Right atrium auricular region (tissue), 2 donors: ENCODE measurements around the gene TMPRSS3. TPM values are rescaled to one million over a fixed set of nuclear protein-coding genes. Genes with fewer than 3 reads are reported as not detected.
"Not testable (repeated sequence)": the region's sequence is repeated elsewhere in the genome, so short reads cannot be mapped to it uniquely, and the experiment has no call there.

Experiments used
- DNase-seq: peaks from one replicate; pipeline ENCODE4 v3.0.0-alpha.2; 2019; ENCODE audit warnings: low spot score
- H3K27ac ChIP-seq, 2 donors: fragments of 200-600 bp; sonication (generic); 1 replicate in 1 of 2; 2 replicates in 1 of 2; pipeline ENCODE4 v1.5.1; 2016 to 2019
- H3K27me3 ChIP-seq, 2 donors: fragments of 200-600 bp; sonication (generic); one replicate each; pipeline versions ENCODE4 v1.5.1 to v1.6.0; 2017 to 2019
- H3K36me3 ChIP-seq: fragments of 200-600 bp; sonication (generic); one replicate; pipeline ENCODE4 v1.5.1; 2016
- H3K4me1 ChIP-seq, 2 donors: fragments of 200-600 bp; sonication (generic); one replicate each; pipeline versions ENCODE4 v1.5.1 to v1.6.0; 2017 to 2019
- H3K4me3 ChIP-seq, 2 donors: fragments of 200-600 bp; sonication (generic); 1 replicate in 1 of 2; 2 replicates in 1 of 2; pipeline ENCODE4 v1.5.1; 2017 to 2019; ENCODE audit warnings: mild to moderate bottlenecking in 1 of 2, moderate library complexity in 1 of 2
- H3K9me3 ChIP-seq, 2 donors: fragments of 200-600 bp; sonication (generic); one replicate each; pipeline ENCODE4 v1.5.1; 2019
- total RNA-seq, 2 donors: library from RNA; depleted of rRNA; stranded (reverse); fragments of >200 nt; gene quantifications; one replicate each; pipeline ENCODE4 v1.1.0, GENCODE V29; 2016
- TF ChIP-seq, protein P1 (sequence below), 2 donors: fragments of 200-600 bp; sonication (generic); IDR thresholded peaks; one replicate each; pipeline ENCODE4 v1.5.1; 2019; ENCODE audit warnings: antibody characterized with exemption in 2 of 2

The TMPRSS3 gene
- total RNA-seq, 2 donors from 2014 or later: 1.1 to 2.4 TPM

DNA sequence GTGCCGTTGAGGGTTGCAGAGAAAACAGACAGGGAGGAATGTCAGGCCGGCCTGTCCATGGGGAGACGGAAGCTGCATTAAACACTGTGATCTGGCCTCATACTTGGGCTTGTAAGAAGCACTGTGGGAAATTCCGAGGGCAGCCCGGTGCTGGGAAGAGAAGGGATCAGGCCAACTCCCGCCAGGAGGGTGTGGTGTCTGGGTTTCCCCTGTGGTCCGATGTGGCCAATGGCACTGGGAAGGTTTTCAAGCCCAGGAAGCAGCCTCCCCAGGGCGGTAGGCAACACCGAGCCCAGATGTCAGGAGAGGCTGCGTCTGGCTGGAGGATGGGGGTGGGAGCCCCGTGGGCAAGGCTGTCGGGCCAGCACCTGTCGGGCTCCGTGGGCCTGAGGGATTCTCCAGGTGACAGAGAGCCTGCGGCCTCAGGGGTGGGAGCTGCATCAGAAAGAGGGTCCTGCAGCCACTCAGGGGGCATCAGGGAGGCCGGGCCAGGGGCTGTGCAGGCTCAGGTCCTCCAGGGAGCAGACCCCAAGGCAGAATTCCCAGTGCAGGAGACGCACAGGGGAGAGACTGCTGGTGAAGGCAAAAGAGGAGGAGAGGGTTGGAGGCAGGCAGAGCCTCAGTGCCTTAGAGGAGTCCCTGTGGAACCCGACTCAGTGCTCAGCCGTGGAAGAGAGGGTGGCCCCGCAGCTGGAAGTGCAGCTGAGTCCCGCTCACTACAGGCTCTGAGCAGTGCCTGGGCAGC is 16.2 kb upstream of the TMPRSS3 start:
- Histone ChIP-seq H3K4me1 (no peaks in the 10 kb centered on the region), H3K27me3 (no peaks in the 10 kb centered on the region), H3K27ac (no peak overlapping the region), H3K4me3 (no peak overlapping the region), H3K9me3 (no peaks in the 10 kb centered on the region), H3K36me3 (no peaks in the 10 kb centered on the region)
- TF ChIP-seq, protein P1, sequence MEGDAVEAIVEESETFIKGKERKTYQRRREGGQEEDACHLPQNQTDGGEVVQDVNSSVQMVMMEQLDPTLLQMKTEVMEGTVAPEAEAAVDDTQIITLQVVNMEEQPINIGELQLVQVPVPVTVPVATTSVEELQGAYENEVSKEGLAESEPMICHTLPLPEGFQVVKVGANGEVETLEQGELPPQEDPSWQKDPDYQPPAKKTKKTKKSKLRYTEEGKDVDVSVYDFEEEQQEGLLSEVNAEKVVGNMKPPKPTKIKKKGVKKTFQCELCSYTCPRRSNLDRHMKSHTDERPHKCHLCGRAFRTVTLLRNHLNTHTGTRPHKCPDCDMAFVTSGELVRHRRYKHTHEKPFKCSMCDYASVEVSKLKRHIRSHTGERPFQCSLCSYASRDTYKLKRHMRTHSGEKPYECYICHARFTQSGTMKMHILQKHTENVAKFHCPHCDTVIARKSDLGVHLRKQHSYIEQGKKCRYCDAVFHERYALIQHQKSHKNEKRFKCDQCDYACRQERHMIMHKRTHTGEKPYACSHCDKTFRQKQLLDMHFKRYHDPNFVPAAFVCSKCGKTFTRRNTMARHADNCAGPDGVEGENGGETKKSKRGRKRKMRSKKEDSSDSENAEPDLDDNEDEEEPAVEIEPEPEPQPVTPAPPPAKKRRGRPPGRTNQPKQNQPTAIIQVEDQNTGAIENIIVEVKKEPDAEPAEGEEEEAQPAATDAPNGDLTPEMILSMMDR (IDR thresholded peaks at IDR 0.05): no peak
- DNase-seq: no peak

DNA sequence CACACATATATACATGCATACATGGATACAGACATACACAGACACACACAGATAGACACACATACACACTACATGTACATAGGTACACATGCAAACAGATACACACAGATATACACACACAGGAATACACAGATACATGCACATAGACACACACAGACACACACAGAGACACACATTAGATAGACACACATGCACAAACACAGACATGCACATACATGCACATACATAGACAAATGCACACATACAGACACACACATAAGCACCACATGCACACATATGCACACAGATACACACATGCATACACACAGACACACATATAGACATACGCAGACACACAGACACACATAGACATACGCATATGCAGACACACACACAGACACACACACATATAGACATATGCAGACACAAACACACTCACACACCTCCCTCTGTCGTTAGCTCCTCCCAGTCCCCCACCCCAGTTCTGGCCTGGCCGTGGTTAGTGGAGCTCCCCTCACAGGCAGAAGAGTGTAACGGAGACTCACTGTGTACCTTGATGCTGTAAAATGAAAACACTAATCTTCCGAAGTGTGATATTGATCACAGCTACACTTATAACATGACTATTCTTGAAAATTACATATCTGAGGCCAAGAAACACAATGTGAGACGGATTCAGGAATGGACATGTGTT is 15.5 kb upstream of the TMPRSS3 start:
- H3K9me3 ChIP-seq: no peaks in the 10 kb centered on the region
- H3K4me1 ChIP-seq: no peaks in the 10 kb centered on the region
- no peaks in the 10 kb centered on the region for H3K36me3 ChIP-seq
- DNase-seq: no peak
- H3K27me3 ChIP-seq: no peaks in the 10 kb centered on the region
- H3K4me3 ChIP-seq: no peak overlapping the region
- no peak overlapping the region for H3K27ac ChIP-seq
- TF ChIP-seq, protein P1 (IDR thresholded peaks at IDR 0.05): no peak

DNA sequence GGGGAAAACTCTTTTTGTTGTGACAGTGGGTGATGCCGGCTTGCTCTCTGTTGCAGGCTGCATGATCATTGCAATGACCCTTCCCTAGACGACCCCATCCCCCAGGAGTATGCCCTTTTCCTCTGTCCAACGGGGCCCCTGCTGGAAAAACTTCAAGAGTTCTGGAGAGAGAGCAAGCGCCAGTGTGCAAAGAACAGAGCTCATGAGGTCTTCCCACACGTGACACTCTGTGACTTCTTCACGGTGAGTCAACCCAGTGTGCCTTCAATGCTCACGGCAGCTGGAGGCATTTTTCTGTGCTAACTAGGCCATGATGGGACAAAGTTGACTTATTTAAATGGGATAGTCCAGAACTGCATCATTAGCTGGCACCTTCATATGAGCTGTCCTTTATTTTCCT is 13.5 kb upstream of the TMPRSS3 start:
- Histone ChIP-seq H3K4me3 (no peak overlapping the region), H3K27ac (no peak overlapping the region), H3K9me3 (no peaks in the 10 kb centered on the region), H3K4me1 (no peaks in the 10 kb centered on the region), H3K36me3 (no peaks in the 10 kb centered on the region), H3K27me3 (no peaks in the 10 kb centered on the region)
- DNase-seq: no peak
- TF ChIP-seq, protein P1 (IDR thresholded peaks at IDR 0.05): no peak

DNA sequence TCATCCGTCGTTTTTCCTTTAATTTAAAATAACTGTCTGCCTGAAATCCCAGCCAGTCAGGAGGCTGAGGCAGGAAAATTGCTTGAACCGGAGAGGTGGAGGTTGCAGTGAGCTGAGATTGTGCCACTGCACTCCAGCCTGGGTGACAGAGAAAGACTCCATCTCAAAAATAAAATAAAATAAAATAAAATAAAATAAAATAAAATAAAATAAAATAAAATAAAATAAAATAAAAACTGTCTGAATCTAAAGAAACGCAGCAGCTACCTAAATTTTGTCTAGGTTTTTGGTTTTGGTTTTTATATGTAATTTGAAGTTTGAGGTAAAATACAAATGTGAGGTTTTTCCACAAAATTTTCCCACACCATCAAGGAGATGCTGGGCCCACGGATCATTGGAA is 12.9 kb upstream of the TMPRSS3 start:
- not testable (repeated sequence) for H3K4me1 ChIP-seq, H3K27me3 ChIP-seq, H3K27ac ChIP-seq, H3K36me3 ChIP-seq, H3K4me3 ChIP-seq, DNase-seq, H3K9me3 ChIP-seq

DNA sequence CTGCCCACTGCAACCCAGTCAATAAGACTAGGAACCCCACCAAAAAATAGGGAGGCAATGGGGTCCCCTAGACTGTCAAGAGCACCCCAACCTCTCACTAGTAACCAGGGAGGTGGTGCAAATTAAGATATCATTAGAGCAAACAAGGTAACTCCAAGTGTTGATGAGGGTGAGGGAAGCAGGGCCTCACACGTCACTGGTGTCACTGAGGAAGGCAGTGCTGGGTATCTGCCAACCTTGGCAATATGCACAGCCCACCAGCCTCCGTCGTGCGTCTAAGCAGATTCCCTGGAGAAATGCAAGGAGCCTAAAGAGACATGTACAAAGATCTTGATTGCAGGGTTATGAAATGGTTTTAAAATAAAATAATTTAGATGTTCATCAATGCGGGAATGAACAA is 11.6 kb upstream of the TMPRSS3 start:
- no peaks in the 10 kb centered on the region for H3K27me3 ChIP-seq

DNA sequence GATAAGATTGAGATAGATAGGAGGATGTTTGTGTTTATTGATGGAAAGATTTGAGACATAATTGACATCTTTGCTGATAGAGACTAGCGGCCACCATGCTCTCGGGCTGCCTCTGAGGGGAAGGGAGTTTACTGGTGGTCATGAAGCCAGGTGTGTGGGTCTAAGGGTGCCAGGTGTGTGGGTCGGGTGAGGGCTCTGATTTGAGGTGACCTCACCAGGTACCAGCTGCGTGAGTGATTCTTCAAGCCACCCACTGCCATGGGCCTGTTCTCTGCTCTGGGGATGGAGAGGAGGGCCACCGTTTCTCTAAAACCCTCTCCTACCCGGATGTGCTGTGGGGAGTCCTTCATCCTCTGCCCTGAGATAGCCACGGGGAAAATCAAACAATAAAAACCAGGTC is 11.0 kb upstream of the TMPRSS3 start:
- DNase-seq: no peak
- Histone ChIP-seq H3K27me3 (no peaks in the 10 kb centered on the region), H3K4me3 (no peak overlapping the region), H3K9me3 (no peaks in the 10 kb centered on the region), H3K27ac (no peak overlapping the region), H3K4me1 (no peaks in the 10 kb centered on the region), H3K36me3 (no peaks in the 10 kb centered on the region)
- TF ChIP-seq, protein P1 (IDR thresholded peaks at IDR 0.05): no peak

More for the DNA sequence above, 11.6 kb upstream of the TMPRSS3 start:
- H3K27ac ChIP-seq: no peak overlapping the region
- H3K4me1 ChIP-seq: no peaks in the 10 kb centered on the region
- H3K9me3 ChIP-seq: no peaks in the 10 kb centered on the region
- DNase-seq: no peak
- no peaks in the 10 kb centered on the region for H3K36me3 ChIP-seq
- TF ChIP-seq, protein P1 (IDR thresholded peaks at IDR 0.05): no peak
- H3K4me3 ChIP-seq: no peak overlapping the region
